Astrocyte (in vitro differentiated cells and primary cell): Measurements from ENCODE around the gene ADAMTS10. TPM values are rescaled to one million over a fixed set of nuclear protein-coding genes. Genes with fewer than 3 reads are reported as not detected.

Experiments
- DNase-seq: peaks from one replicate; pipeline ENCODE4 v3.0.0-alpha.2; 2010; ENCODE audit warnings: low read depth
- FAIRE-seq: peaks from 2 replicates; lab custom pipeline; 2011; peaks lifted over from hg19 to GRCh38; lab: Jason Lieb, UNC
- H2AFZ ChIP-seq: 2 replicates; pipeline ENCODE4 v1.6.0; 2012; ENCODE audit warnings: low read depth, low read length, inconsistent platforms
- H3K27ac ChIP-seq: 2 replicates; pipeline ENCODE4 v1.5.1; 2011; ENCODE audit warnings: low read depth, low read length, inconsistent platforms
- H3K27me3 ChIP-seq: 2 replicates; pipeline ENCODE4 v1.6.0; 2011; ENCODE audit warnings: low read length, inconsistent platforms; ENCODE audit not compliant: insufficient read depth
- H3K36me3 ChIP-seq: 2 replicates; pipeline ENCODE4 v1.5.1; 2011; ENCODE audit warnings: low read length, inconsistent platforms; ENCODE audit not compliant: insufficient read depth
- H3K4me1 ChIP-seq: 2 replicates; pipeline ENCODE4 v1.5.1; 2011; ENCODE audit warnings: low read length, inconsistent platforms; ENCODE audit not compliant: insufficient read depth
- H3K4me2 ChIP-seq: 2 replicates; pipeline ENCODE4 v1.6.0; 2012; ENCODE audit warnings: low read length, inconsistent platforms
- H3K4me3 ChIP-seq: 2 replicates; pipeline ENCODE4 v1.5.1; 2011; ENCODE audit warnings: low read depth, mild to moderate bottlenecking, low read length, inconsistent platforms; ENCODE audit not compliant: insufficient read depth
- H3K79me2 ChIP-seq: 2 replicates; pipeline ENCODE4 v1.6.0; 2012; ENCODE audit warnings: mild to moderate bottlenecking, low read length, inconsistent platforms; ENCODE audit not compliant: insufficient read depth
- H3K9ac ChIP-seq: 2 replicates; pipeline ENCODE4 v1.6.0; 2012; ENCODE audit warnings: mild to moderate bottlenecking, low read length, inconsistent platforms
- H3K9me3 ChIP-seq: 2 replicates; pipeline ENCODE4 v1.5.1; 2012; ENCODE audit warnings: low read depth, mild to moderate bottlenecking, low read length, inconsistent platforms; ENCODE audit not compliant: insufficient read depth
- H4K20me1 ChIP-seq: 2 replicates; pipeline ENCODE4 v1.6.0; 2012; ENCODE audit warnings: low read length, inconsistent platforms; ENCODE audit not compliant: insufficient read depth
- H3K27ac Mint-ChIP-seq: one replicate; pipeline ENCODE4 v1.8.0; 2021; ENCODE audit warnings: mild to moderate bottlenecking, mixed read lengths; ENCODE audit not compliant: unreplicated experiment
- H3K27me3 Mint-ChIP-seq: one replicate; pipeline ENCODE4 v1.8.0; 2021; ENCODE audit warnings: low read depth, mixed read lengths; ENCODE audit not compliant: unreplicated experiment
- H3K36me3 Mint-ChIP-seq: one replicate; pipeline ENCODE4 v1.8.0; 2021; ENCODE audit warnings: low read depth, mixed read lengths; ENCODE audit not compliant: unreplicated experiment
- H3K4me1 Mint-ChIP-seq: one replicate; pipeline ENCODE4 v1.8.0; 2021; ENCODE audit warnings: low read depth, mixed read lengths; ENCODE audit not compliant: unreplicated experiment
- H3K4me3 Mint-ChIP-seq: one replicate; pipeline ENCODE4 v1.8.0; 2021; ENCODE audit warnings: mild to moderate bottlenecking, moderate library complexity, mixed read lengths; ENCODE audit not compliant: unreplicated experiment
- H3K9me3 Mint-ChIP-seq: one replicate; pipeline ENCODE4 v1.8.0; 2021; ENCODE audit warnings: mild to moderate bottlenecking, mixed read lengths; ENCODE audit not compliant: unreplicated experiment
- CTCF ChIP-seq: IDR thresholded peaks from 2 replicates; pipeline ENCODE4 v1.5.1; 2011; ENCODE audit warnings: low read depth, mild to moderate bottlenecking, inconsistent platforms, low read length, moderate library complexity; ENCODE audit not compliant: insufficient read depth
- EZH2 ChIP-seq: IDR thresholded peaks from 2 replicates; pipeline ENCODE4 v1.6.1; 2012; ENCODE audit warnings: mild to moderate bottlenecking, low read length, inconsistent platforms; ENCODE audit not compliant: insufficient read depth
- total RNA-seq: library from RNA; stranded (reverse); gene quantifications from 2 replicates; pipeline ENCODE4 v1.2.1, GENCODE V29; 2021

ADAMTS10 gene
- total RNA-seq, 1 donor from 2014 or later = 34.0 TPM

DNA sequence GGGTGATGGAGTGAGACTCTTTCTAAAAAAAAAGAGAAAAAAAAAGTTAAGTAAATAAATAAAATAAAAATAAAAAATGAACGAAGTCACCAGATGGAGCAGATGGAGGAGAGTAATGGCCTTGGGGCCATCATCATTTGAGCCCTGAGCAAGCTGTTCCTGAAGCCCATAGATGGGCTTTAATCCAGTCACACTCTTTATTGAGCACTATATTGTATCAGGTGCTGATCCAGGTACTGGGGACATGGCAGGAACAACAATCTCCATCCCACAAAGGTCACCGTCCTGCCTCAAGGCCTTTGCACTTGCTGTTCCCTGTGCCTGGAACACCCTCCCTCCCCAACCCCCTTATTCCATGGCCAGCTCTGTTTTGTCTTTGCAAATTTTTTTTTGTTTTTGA, 3.9 kb upstream of the ADAMTS10 start:
- H3K27ac Mint-ChIP-seq = no peak overlapping the region

DNA sequence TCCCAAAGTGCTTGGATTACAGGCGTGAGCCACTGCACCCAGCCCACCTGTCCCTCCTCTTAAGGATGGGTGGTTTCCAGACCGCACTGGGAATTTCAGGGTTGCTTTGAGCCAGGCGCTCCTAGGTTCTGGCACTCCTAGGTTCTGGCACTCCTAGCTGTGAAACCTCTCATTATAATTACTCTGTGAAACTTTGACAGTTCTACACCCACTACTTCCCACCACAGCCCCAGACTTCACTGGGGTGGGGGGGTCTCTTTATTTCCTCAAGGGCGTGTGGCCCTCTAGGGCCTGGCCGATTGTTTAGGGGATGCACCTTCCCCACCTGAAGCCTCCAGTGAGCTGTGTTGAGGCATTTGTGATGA, 2.3 kb upstream of the ADAMTS10 start:
- no peak overlapping the region for H3K4me2 ChIP-seq
- no peaks in the 10 kb centered on the region for H3K36me3 ChIP-seq
- no peak overlapping the region for H3K4me3 ChIP-seq
- no peak overlapping the region for H2AFZ ChIP-seq
- H3K27me3 ChIP-seq = no peaks in the 10 kb centered on the region
- no peak overlapping the region for H3K27ac ChIP-seq
- FAIRE-seq (no peak), DNase-seq (no peak)
- H4K20me1 ChIP-seq = peaks cover 12% of the 10 kb centered on the region
- Mint-ChIP-seq H3K4me3 (no peak overlapping the region), H3K9me3 (no peaks in the 10 kb centered on the region), H3K27ac (no peak overlapping the region), H3K36me3 (peaks cover 5% of the 10 kb centered on the region), H3K4me1 (peaks cover 9% of the 10 kb centered on the region), H3K27me3 (no peaks in the 10 kb centered on the region)
- peaks cover 31% of the 10 kb centered on the region for H3K4me1 ChIP-seq
- no peak for TF ChIP-seq EZH2
- no peak for TF ChIP-seq CTCF
- H3K79me2 ChIP-seq = peaks cover 23% of the 10 kb centered on the region
- H3K9me3 ChIP-seq = no peaks in the 10 kb centered on the region
- H3K9ac ChIP-seq = no peak overlapping the region

More for the DNA sequence above, 3.9 kb upstream of the ADAMTS10 start:
- H2AFZ ChIP-seq = no peak overlapping the region
- Mint-ChIP-seq H3K4me3 (no peak overlapping the region), H3K36me3 (no peaks in the 10 kb centered on the region), H3K4me1 (no peaks in the 10 kb centered on the region), H3K27me3 (no peaks in the 10 kb centered on the region), H3K9me3 (no peaks in the 10 kb centered on the region)
- no peak overlapping the region for H3K27ac ChIP-seq
- no peaks in the 10 kb centered on the region for H3K36me3 ChIP-seq
- H3K27me3 ChIP-seq = no peaks in the 10 kb centered on the region
- no peak overlapping the region for H3K4me2 ChIP-seq
- no peaks in the 10 kb centered on the region for H3K9me3 ChIP-seq
- peaks cover 8% of the 10 kb centered on the region for H3K79me2 ChIP-seq
- no peaks in the 10 kb centered on the region for H4K20me1 ChIP-seq
- no peak overlapping the region for H3K4me3 ChIP-seq
- TF ChIP-seq EZH2 (no peak), CTCF (no peak)
- no peak for FAIRE-seq
- no peak for DNase-seq
- no peak overlapping the region for H3K9ac ChIP-seq
- H3K4me1 ChIP-seq = peaks cover 18% of the 10 kb centered on the region

DNA sequence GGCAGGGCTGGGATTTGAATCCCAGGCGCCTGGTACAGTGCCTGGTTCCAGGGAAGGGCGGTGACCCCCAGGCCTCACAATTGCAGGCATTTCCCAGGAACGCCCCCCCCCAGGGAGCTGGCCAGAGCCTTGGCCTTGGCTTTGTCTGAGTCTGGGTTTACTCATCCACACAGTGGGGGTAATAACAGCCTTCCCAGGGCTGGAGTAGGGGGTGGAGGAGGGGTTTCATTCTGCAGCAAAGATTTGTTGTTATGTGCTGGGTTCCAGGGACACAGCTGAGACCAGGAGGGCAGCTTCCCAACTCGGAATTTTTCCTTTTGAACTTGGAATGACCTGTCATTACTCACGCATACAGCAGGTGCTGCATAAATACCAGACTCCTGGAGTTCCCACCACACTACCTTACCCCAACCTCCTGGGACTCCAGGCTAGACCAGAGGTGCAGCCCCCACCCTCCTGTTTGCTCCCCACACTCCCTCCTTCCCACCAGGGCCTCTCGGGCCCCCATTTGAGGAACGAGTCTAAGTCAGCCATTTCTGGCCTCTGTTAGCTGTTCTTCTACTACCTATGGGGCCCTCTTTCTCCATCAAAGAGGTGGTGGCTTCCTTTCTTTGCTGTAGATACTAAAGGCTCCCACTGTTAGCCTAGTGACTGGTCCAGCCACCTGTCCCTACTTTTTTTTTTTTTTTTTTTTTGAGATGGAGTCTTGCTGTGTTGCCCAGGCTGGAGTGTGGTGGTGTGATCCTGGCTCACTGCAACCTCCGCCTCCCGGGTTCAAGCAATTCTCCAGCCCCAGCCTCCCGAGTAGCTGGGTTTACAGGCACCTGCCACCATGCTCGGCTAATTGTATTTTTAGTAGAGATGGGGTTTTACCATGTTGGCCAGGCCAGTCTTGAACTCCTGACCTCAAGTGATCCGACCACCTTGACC, 1.6 kb upstream of the ADAMTS10 start:
- H3K79me2 ChIP-seq = peaks cover 26% of the 10 kb centered on the region
- FAIRE-seq = peak; percentile 13
- H4K20me1 ChIP-seq = peaks cover 17% of the 10 kb centered on the region
- Mint-ChIP-seq H3K27ac (peak overlapping the region; percentile 26), H3K27me3 (no peaks in the 10 kb centered on the region), H3K36me3 (peaks cover 9% of the 10 kb centered on the region), H3K9me3 (no peaks in the 10 kb centered on the region), H3K4me1 (peaks cover 11% of the 10 kb centered on the region), H3K4me3 (peak overlapping the region; percentile 74)
- peak overlapping the region; percentile 85 for H3K27ac ChIP-seq
- no peaks in the 10 kb centered on the region for H3K36me3 ChIP-seq
- peaks cover 36% of the 10 kb centered on the region for H3K4me1 ChIP-seq
- H3K27me3 ChIP-seq = no peaks in the 10 kb centered on the region
- H3K4me3 ChIP-seq = no peak overlapping the region
- DNase-seq = peak; percentile 93
- H3K4me2 ChIP-seq = peak overlapping the region; percentile 44
- no peaks in the 10 kb centered on the region for H3K9me3 ChIP-seq
- no peak overlapping the region for H2AFZ ChIP-seq
- peak overlapping the region; percentile 52 for H3K9ac ChIP-seq
- TF ChIP-seq CTCF (no peak), EZH2 (no peak)
